ENCODE results near the gene ABCG1.
A peak's percentile ranks its signal among the peaks of the same experiment; 100 is the strongest.

ABCG1 gene

GRCh38 chr21:42308161-42308913 is 89.4 kb downstream of the ABCG1 start:
- H3K4me1 ChIP-seq (ENCODE audit: low read depth, poor library complexity, severe bottlenecking) = no peaks in the 10 kb centered on the region
- H3K27ac ChIP-seq = no peak overlapping the region
- H3K4me2 ChIP-seq = no peak overlapping the region
- H3K4me3 ChIP-seq (IDR thresholded peaks at IDR 0.05; ENCODE audit: insufficient read depth, low read depth, low read length) = no peak overlapping the region
- no peaks in the 10 kb centered on the region for H3K79me2 ChIP-seq (ENCODE audit: insufficient read depth, low read depth)
- no peak overlapping the region for H3K9ac ChIP-seq
- peaks cover 10% of the 10 kb centered on the region; the same call in 1 of the 2 replicates for H3K27me3 ChIP-seq (ENCODE audit: insufficient read depth, low read depth)
- no peak overlapping the region for H2AFZ ChIP-seq (ENCODE audit: low read depth)
- no peaks in the 10 kb centered on the region for H3K36me3 ChIP-seq (ENCODE audit: insufficient read depth)
- H4K20me1 ChIP-seq (ENCODE audit: insufficient read depth) = no peaks in the 10 kb centered on the region
- TF ChIP-seq CTCF (conservative IDR thresholded peaks at IDR 0.05; ENCODE audit: low read depth, low read length) = no peak

DNA sequence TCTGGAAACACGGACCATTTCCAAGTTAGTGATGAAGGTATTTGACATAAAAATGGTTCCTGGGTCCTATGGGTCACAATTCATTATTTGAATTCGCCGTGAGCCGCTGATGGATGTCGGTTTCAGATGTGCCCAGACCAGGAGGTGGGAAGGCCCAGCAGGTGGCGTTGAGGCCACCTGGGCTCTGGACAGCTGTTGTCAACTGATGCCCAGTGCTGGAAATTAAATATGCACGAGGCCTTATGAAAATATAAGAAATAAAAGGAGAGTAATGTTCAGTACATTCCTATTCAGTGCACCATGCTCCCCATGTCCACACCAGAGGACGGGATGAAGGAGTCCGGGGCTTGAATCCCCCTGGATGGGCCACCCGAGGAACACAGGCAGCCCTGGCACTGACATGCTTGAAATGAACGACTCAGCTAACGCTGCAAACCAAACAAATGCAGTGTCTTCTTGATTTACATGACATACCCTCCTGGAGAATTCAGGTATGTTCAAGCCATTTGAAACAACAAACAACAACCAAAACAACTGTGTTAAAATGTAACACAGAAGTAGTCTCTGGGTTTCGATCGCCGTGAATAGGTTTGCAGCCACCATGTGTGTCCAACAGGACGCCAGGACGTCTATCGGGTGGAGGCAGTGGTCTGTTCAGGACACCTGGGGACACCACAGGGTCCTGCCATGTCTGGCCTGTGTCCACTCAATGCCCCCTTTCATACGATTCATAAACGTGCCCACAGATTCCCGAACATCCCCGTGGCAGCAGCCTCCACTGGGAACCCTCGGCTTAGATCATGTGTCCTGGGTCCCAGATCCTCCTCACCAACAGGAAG is 90.2 kb downstream of the ABCG1 start:
- Histone ChIP-seq H3K27ac (no peak overlapping the region), H4K20me1 (ENCODE audit: insufficient read depth) (no peaks in the 10 kb centered on the region), H3K4me3 (IDR thresholded peaks at IDR 0.05; ENCODE audit: insufficient read depth, low read depth, low read length) (no peak overlapping the region), H3K36me3 (ENCODE audit: insufficient read depth) (no peaks in the 10 kb centered on the region), H2AFZ (ENCODE audit: low read depth) (no peak overlapping the region), H3K9ac (no peak overlapping the region), H3K79me2 (ENCODE audit: insufficient read depth, low read depth) (no peaks in the 10 kb centered on the region), H3K4me2 (peak overlapping the region; percentile 6; the same call in 1 of the 2 replicates), H3K4me1 (ENCODE audit: low read depth, poor library complexity, severe bottlenecking) (no peaks in the 10 kb centered on the region), H3K27me3 (ENCODE audit: insufficient read depth, low read depth) (peaks cover 15% of the 10 kb centered on the region; the same call in 1 of the 2 replicates)
- no peak for TF ChIP-seq CTCF (conservative IDR thresholded peaks at IDR 0.05; ENCODE audit: low read depth, low read length)

- Histone ChIP-seq H3K36me3 (ENCODE audit: insufficient read depth) (no peaks in the 10 kb centered on the region), H3K4me3 (IDR thresholded peaks at IDR 0.05; ENCODE audit: insufficient read depth, low read depth, low read length) (no peak overlapping the region), H3K4me2 (no peak overlapping the region), H3K4me1 (ENCODE audit: low read depth, poor library complexity, severe bottlenecking) (no peaks in the 10 kb centered on the region), H3K27me3 (ENCODE audit: insufficient read depth, low read depth) (peaks cover 18% of the 10 kb centered on the region; the same call in 1 of the 2 replicates), H3K9ac (no peak overlapping the region), H3K27ac (no peak overlapping the region), H2AFZ (ENCODE audit: low read depth) (no peak overlapping the region), H3K79me2 (ENCODE audit: insufficient read depth, low read depth) (no peaks in the 10 kb centered on the region), H4K20me1 (ENCODE audit: insufficient read depth) (no peaks in the 10 kb centered on the region)
- peak; percentile 76 for TF ChIP-seq CTCF (conservative IDR thresholded peaks at IDR 0.05; ENCODE audit: low read depth, low read length)
Observed at GRCh38 chr21:42309753-42310213, 90.8 kb downstream of the ABCG1 start.

GRCh38 chr21:42310411-42311001 is 91.6 kb downstream of the ABCG1 start:
- Histone ChIP-seq H3K79me2 (ENCODE audit: insufficient read depth, low read depth) (no peaks in the 10 kb centered on the region), H3K9ac (no peak overlapping the region), H3K4me3 (IDR thresholded peaks at IDR 0.05; ENCODE audit: insufficient read depth, low read depth, low read length) (no peak overlapping the region), H4K20me1 (ENCODE audit: insufficient read depth) (no peaks in the 10 kb centered on the region), H3K36me3 (ENCODE audit: insufficient read depth) (no peaks in the 10 kb centered on the region), H3K4me1 (ENCODE audit: low read depth, poor library complexity, severe bottlenecking) (no peaks in the 10 kb centered on the region), H3K27me3 (ENCODE audit: insufficient read depth, low read depth) (peaks cover 25% of the 10 kb centered on the region; the same call in 1 of the 2 replicates), H2AFZ (ENCODE audit: low read depth) (no peak overlapping the region), H3K27ac (no peak overlapping the region), H3K4me2 (no peak overlapping the region)
- no peak for TF ChIP-seq CTCF (conservative IDR thresholded peaks at IDR 0.05; ENCODE audit: low read depth, low read length)

Measured in KMS-11 (cell line).